Thyroid gland (tissue), 4 donors: Measurements from ENCODE around the gene BCAS3.

Experiments
- CTCF ChIP-seq, 6 experiments: fragments of 200-600 bp in 3 of 6; fragments of 450-650 bp in 3 of 6; sonication (generic) in 3 of 6; IDR thresholded peaks; one replicate each; pipeline ENCODE4 v1.5.1; 2016 to 2019; ENCODE audit warnings: antibody characterized with exemption in 6 of 6, mild to moderate bottlenecking in 2 of 6, inconsistent platforms in 1 of 6, moderate library complexity in 1 of 6
- POLR2A ChIP-seq, 2 donors: fragments of 450-650 bp; IDR thresholded peaks; one replicate each; pipeline ENCODE4 v1.6.1; 2017; ENCODE audit warnings: antibody characterized with exemption in 2 of 2, mild to moderate bottlenecking in 2 of 2, moderate library complexity in 1 of 2

DNA sequence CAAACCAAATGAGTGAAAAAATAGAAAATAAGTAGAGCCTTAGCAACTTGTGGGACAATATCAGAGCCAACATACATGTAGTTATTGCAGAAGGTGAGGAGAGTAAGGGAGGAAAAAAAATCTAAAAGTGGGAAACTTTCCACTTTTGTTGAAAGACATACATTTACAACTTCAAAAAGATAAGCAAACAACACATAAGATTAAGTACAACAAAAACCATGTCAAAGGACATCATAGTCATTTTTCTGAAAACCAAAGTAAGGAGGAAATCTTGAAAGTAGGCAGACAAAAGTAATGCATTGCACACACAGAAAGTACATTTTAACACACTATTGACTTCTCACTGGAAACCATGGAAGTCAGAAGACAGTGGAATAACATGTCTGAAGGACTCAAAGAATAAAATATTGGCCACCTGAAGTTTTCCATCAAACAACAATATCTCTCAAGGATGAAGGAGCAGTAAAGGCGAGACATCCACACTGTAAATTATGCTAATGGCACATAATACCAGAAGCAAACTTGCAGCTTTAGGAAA, 291.9 kb downstream of the BCAS3 start:
- TF ChIP-seq CTCF (IDR thresholded peaks at IDR 0.05) (no peak), POLR2A (IDR thresholded peaks at IDR 0.05) (no peak)
